Activated naive CD4-positive, alpha-beta T cell treated with anti-CD3 and anti-CD28 coated beads, Interleukin-2, amount 50 U/mL, for 16 hours (primary cell): ENCODE data around the gene DOK7.
A peak's percentile ranks its signal among the peaks of the same experiment; 100 is the strongest.
"Not testable (repeated sequence)": the region's sequence is repeated elsewhere in the genome, so short reads cannot be mapped to it uniquely, and the experiment has no call there.

Experiments
- DNase-seq: peaks from one replicate; pipeline ENCODE4 v3.0.0-alpha.2; 2020

The DOK7 gene

GRCh38 chr4:3511601-3512000, 48.5 kb downstream of the DOK7 start:
- DNase-seq = not testable (repeated sequence)

- DNase-seq = no peak
These were observed 49.2 kb downstream of the DOK7 start for GRCh38 chr4:3512279-3512678.

DNA sequence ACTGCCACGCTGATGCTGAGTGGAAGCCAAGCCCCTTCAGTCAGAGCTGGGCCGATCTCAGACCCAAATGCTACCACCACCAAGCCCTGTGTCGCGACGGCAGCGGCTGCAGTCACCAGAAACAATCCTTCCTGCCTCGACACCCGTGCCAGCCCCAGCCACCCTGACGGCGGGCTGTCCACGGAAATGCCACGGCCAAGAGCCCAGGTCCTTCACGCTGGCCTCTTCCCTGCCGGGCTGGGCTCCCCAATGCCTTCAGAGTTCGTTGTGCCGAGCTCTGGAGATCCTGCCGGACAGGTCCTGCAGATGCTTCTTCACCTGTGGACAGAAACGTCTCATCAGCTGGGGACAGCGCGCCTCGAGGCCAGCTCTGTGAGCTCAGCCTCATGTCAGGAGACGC, 49.6 kb downstream of the DOK7 start:
- no peak for DNase-seq

DNA sequence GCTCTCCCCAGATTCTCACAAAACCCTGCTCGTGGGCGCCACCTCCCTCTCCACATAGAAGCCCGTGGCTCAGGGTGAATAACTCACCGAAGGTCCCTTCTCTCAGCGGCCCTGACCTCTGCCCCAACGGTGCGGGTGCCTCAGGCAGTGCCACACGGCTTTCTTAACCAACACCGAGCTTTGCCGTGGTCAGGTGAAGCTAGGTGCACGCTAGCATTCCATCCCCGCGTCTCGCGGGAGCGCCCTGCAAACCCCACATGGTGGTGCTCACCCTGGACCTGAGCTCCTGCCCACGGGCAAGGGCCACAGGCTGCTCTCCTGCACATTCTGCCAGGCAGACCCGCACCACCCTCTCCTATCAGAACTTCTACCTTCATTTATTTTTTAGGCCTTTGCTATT, 50.7 kb downstream of the DOK7 start:
- DNase-seq = no peak

DNA sequence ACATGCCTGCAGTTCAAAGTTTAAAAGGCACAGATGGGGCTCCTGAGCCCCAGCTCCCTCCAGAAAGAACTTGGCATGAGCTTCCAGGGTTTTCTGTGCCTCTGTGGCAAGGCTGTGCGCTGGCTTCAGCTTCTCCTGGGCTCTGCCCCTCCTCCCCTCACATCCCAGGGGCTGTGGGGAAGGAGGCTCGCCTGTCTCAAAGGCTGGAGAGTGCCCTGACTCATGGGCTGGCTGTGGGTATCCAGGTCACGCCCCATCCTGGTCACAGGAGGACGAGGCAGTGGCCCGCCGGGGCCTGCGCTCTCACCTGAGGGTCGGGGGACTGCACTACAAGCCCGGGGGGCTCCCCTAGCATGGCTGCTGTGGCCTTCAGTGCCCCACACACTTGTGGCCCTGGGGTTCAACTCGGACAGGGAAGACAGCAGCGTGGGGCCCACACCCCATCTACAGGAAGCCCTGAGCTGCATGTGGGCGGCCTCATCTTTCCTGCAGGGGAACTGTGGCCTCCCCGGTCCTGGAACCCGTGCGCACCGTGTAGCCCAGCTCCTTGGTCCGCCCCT, 51.2 kb downstream of the DOK7 start:
- no peak for DNase-seq

- DNase-seq = no peak
These were observed 51.8 kb downstream of the DOK7 start for GRCh38 chr4:3514806-3515501.

DNA sequence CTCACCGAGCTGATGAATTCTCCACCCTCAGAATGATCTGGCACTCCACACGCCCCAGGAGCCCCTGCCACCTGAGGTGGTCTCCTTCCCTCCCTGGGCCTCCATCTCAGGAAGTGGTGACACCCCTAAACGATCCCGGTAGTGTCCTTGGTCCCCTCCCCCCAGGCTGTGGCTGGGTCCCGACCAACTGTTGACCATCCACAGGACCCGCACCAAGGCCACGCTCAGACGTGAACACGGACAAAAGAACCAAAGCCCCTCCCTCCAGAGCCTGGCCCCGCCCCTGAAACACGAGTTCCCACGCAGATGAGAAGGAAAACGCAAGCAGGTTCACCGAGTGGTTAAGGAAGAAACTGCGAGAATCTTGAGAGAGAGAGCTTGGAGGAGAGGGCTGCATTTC, 52.5 kb downstream of the DOK7 start:
- no peak for DNase-seq

DNA sequence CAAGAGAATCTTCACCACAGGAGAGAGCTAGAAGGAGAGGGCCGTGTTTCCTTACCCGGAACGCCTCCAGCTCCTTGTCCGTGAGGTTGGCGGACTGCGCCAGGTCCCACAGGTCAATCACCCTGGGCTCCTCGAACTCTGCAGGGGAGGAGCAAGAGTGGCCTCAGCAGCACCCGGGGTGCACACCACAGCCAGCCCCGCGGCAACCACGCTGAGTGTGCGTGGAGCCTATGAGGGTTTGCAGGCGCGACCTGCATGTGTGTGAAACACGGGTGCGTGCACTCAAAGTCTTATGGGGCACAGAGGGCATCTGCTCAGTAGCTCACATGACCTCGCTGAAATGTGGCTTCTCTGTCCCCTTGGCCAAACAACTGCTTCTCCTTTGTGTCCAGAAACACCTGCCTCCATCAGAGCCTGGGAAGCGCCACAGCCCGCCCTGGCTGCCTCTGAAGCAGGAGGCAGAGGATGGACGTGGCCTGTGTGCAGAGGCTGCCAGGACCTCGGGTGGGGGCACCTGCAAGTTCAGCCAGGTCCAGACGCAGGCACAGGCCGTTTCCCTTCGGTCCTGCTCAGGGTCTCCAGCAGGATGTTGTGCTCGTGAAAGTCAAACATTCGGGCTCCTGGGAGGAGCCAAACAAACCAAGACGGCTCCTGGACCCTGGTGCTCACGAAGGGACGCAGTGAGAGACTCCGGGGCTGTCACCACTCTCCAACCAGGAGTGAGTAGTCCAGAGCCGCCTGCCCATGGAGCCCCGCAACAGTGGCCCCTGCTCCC, 53.1 kb downstream of the DOK7 start:
- no peak for DNase-seq

DNA sequence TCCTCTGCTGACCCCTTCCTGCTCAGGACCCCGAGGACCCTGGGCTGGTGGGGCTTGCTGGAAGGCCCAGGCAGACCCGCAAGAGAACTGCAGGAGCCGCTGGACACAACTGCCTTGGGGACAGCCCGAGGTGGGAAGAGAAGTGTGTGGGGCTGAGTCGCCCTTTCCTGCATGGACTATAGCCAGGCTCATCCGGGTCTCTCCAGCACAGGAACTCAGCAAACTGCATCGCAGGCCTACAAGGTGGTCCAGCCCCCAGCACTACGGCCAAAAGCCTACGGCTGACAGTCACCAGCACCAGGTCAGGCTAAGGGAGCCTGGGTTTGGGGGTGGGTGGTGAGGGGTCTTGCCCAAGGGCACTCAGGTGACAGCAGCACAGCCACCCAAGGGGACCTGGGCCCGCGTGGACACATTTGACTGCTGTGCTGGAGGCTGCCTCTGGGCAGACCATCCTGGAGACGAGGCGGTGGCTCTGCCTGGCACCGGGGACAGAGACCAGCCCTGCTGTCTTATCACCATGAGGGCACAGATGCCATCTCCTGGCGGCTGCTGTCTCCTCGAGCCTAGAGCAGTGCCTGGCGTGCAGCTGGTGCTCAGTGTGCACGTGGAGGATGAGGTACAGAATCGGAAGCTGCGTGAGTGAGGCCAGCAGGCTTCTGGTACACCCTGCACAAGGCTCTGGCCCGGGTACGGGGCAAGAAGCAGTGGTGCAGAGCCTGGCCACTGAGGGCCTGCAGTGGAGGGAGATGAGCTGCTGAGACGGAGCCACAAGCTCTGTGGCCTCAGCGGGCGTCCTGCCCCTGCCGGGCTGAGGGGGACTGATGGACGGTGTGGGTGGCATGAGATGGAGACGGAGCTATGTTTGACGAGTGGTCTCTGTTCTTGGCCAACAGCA, 54.0 kb downstream of the DOK7 start:
- DNase-seq = peak; percentile 9

DNA sequence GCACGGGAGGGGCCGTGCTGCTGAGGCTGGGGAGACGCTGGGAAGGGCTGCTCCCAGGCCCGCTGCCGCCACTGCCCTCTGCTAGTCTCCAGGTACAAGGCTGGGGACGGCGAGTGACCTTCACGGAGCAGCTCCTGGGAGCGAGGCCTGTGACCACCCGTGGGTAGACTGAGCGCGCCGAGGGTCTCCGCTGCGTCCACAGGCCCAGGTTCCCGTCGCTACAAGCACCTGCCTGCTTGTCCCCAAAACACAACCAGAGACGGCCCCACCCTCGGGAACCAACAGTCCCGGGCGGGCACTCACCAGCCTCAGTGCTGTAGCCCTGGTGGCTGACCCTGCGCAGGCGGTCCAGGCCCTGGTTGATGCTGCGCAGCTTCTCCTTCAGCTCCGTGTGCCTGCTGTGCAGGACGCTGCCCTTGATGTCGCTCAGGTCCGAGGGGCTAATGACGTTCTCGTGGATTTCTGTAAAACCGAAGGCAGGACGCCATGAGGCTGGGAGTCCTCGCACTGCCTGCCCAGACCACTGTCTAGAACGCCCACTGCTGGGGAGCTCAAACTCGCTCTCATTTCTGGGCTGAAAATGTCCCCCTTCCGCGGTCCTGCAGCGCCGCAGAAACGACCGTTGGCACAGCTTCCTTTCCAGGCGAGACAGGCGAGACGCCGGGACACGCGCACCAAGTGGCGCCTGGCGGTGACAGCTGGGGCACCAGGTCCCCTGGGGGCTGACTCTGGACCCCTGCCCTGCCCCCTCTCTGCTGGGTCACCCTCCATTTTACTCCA, 54.8 kb downstream of the DOK7 start:
- DNase-seq = peak; percentile 7

DNA sequence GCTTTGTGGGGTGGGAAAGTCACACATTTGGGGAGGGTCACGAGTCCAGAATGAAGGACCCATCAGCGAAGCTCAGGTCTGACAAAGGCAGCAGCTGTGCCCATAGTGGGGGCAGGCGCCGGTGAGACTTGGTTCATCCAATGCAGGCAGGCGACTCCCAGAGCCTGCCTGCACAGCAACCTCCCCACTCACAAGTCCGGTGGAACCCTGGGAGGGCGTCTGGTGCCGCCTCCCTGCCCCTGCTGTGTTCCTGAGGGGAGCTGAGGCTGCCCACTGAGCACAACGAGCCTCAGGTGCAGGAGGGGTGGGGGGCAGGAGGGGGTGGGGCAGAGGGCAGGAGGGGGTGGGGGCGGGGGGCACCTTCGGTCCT, 55.4 kb downstream of the DOK7 start:
- peak; percentile 7 for DNase-seq

DNA sequence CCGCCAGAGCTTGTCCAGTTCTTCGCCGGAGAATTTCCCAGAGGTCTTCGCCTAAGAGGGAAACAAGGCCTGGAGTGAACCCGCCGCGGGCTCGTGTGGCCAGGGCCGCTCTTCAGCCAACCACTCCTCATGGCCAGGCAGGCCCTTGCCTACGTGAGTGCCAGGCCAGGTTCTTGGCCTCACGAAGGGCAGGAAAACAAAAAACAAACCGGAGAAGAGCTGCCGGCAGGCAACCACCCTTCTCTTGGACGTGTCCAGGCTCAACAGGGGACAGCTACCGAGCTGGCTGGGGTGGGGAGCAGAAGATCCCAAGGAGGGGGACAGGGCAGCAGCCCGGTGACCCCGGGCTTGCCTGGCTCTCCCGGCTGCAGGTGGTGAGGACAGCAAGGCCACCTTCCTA, 55.8 kb downstream of the DOK7 start:
- DNase-seq = peak; percentile 3

DNA sequence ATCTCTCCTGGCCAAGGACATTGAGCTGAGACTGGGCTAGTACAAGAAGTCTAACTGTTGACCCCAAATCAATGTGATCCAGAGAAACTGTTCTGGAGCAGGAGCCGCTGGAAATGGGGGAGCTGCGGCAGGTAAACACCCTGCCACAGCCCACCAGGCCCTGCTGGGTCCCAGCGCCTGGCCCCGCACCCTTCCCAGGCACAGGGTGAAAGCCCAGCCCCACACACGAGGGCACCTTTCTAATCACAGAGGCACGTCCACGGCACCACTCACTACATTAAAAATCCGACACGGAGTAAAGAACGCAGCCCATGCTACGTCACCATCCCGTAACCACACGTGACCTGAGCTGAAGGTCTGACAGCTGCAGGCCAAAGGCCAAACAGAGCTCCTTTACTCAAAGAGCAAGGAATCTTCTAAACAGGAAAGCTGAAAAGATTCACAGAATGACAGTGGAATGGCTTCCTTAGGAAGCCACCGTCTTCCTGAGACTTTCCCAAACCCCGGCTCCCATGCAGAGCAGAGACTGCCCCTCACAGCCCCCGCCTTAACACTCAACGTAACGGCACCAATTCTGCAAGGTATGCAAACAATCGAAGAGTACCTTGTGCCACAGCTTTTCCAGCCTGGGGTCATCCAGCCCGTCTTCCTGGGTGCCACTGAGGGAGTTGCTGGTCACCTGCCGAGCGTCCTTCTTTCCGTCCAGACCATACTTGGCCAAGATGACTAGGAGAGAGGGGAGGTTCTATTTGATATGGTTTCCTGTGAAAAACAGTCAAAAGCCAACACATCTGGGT, 56.6 kb downstream of the DOK7 start:
- peak; percentile 6 for DNase-seq

DNA sequence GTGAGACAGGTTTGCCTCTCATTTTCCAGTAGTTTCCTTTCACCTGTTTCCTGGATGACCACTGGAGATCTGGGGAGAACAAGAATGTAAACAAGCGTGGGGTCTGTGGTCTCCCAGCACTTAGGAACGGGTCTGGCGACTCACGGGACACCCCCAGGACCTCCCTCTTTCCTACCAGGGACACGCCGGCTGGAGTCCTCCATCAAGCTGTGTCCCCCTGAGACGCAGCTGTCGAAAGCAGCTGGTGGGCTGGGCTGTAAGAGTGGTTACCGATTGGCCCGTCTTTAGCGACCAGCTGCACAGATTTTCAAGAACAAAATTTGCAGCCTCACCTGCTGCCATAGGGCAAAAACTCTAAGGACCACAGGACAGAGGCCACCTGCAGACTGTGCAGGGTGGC, 57.2 kb downstream of the DOK7 start:
- peak; percentile 5 for DNase-seq

DNA sequence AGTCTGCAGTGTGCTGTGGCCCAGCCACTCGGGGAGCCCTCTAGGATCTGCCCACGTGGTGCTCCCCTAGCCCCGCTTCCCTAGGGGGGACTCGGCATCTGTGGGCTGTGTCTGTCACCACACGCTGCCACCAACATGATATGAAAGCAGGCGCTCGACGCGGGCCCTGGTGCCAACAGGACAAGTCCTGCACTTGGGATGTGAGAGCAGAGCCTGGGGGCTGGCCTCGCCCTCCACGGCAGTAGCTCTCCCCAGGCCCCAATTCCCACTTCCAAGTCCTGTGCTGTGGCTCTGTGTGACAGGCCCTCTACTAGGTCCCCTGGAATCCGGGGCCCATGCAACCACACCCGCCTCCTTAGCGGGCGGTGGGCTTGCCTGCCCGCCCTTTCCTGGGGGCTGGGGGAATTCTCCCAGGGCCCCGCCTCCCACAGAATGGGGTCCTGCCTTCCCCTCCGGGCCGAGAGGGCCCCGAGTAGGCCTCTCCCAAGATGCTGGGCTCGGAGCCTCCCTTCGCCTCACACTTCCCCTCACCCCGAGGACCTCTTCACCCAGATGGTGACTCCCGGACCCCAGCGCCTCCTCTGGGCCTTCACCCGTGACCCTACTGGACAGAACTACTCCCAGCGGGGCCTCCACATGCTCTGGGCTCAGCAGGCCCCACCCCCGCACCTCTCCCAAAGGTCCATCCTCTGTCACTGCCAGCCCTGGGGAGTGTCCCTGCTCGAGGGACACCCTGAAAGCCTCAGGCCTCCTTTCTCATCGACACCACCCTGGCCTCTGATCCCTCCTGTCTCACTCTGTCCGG, 57.9 kb downstream of the DOK7 start:
- DNase-seq = peak; percentile 9

DNA sequence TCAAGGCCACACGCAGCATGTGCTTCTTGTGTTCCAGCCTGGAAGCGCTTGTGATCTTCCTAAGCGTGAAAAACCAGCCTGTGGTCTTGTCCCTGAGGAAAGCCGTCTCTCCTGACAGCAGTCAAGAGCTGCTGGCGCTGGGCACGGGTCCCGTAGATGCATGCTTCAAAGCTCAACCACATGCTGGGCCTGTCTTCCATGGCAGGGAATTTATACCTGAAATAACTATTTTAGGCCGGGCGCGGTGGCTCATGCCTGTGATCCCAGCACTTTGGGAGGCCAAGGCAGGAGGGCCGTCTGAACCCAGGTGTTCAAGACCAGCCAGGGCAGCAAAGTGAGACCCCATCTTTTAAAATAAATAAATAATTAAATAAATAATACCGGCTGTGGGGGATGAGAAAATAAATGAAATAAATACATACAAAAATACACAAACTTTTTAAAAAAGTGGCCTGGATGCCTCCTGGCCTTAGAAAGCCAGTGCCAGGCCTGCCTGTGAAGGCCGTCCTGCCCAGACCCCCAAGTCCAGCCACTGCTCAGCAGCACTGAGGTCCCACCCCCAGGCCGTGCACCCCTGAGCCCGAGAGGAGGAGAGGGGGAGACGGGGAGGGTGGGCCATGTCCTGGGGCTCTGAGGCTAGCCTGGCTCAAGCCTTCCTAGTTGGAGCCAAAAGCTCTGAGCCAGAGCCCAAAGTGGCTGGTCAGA, 58.7 kb downstream of the DOK7 start:
- no peak for DNase-seq

DNA sequence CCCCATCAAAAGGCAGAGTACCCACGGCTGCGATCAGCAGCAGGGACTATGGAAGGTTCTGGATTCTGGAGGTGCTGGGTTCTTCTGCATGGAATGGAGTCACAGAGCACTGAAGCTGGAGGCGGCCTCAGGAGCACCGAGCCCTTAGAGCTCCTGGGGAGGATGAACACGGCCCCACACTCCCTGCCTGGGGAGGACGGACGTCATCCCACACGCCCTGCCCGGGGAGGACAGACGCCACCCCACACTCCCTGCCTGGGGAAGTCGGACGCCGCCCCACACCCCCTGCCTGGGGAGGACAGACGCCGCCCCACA, 59.2 kb downstream of the DOK7 start:
- no peak for DNase-seq

- no peak for DNase-seq
These were observed 59.5 kb downstream of the DOK7 start for GRCh38 chr4:3522651-3523050.

DNA sequence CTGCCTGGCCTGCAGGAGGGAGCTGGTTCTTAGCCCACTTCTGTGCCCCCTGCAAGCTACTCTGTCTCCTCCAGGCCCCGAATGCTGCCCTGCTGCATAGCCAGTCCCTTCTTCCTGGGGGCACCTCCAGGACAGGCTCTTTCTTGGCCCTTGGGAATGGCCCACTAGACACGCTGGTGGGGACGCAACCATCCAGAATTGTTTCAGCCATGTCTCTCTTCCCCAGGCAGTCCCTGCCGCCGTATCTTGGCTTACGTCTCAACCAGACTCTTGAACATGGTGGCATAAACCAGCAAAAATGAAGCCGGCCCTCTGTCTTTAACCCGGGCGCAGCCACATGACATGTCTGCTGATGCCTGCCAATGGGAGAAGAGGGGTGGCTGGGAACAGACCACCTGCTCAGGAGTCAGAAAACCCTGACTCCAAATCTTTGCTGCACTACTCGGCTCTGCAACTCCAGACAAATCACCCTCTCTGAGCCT, 60.1 kb downstream of the DOK7 start:
- no peak for DNase-seq

DNA sequence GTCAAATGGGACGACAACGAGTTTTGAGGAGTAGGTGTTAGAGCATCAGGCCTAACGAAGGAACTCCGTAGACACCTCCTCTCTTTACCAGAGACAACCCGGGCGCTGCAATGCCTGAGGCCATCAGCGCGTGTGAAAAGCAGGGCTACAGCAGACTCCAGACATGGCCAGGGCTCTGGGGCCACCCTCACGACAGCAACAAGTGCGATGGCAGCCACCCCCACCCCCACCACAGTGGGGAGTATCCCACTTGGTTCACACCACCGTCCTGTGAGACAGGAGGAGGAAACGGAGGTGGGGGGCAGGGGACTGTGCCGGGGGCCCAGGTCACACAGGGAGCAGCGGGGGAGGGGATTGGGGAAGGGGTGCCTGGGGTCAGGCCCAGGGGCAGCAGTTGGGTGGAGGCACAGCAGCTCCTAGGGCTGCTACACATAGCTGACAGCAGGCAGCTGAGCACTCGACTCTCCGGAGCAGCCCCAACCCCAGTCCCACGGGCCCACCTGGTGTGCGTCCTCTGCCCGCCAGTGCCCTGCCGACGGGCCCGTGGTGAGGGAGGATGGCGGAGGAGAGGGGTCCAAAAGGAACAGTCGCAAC, 60.6 kb downstream of the DOK7 start:
- DNase-seq = no peak
